Osteoblast (primary cell): ENCODE measurements around the gene SLC19A1. TPM values are rescaled to one million over a fixed set of nuclear protein-coding genes. Genes with fewer than 3 reads are reported as not detected.

ENCODE experiments used
- DNase-seq: peaks from one replicate; pipeline ENCODE4 v3.0.0; 2011; ENCODE audit warnings: low spot score, mixed read lengths; ENCODE audit not compliant: insufficient read length; ENCODE audit errors: missing footprints
- H2AFZ ChIP-seq: 2 replicates; pipeline ENCODE4 v1.6.0; 2011; ENCODE audit warnings: mild to moderate bottlenecking, low read length
- H3K27ac ChIP-seq: 2 replicates; pipeline ENCODE4 v1.5.1; 2011; ENCODE audit warnings: mild to moderate bottlenecking, low read depth, low read length, moderate library complexity
- H3K27me3 ChIP-seq: 2 replicates; pipeline ENCODE4 v1.6.0; 2012; ENCODE audit warnings: mild to moderate bottlenecking, control low read depth, inconsistent platforms, low read length, moderate library complexity; ENCODE audit not compliant: insufficient read depth
- H3K36me3 ChIP-seq: 2 replicates; pipeline ENCODE4 v1.5.1; 2011; ENCODE audit warnings: mild to moderate bottlenecking, low read length, control low read depth, moderate library complexity; ENCODE audit not compliant: insufficient read depth
- H3K4me1 ChIP-seq: 2 replicates; pipeline ENCODE4 v1.5.1; 2011; ENCODE audit warnings: mild to moderate bottlenecking, low read length, control low read depth, moderate library complexity; ENCODE audit not compliant: insufficient read depth
- H3K4me2 ChIP-seq: 2 replicates; pipeline ENCODE4 v1.6.0; 2011; ENCODE audit warnings: mild to moderate bottlenecking, low read length; ENCODE audit not compliant: insufficient read depth
- H3K4me3 ChIP-seq: fragments of 200-600 bp; sonication (generic); 3 replicates; pipeline ENCODE4 v1.5.1; 2012; ENCODE audit warnings: mild to moderate bottlenecking, low read length, inconsistent platforms; ENCODE audit not compliant: insufficient read depth
- H3K79me2 ChIP-seq: 2 replicates; pipeline ENCODE4 v1.6.0; 2012; ENCODE audit warnings: mild to moderate bottlenecking, low read length, control low read depth, inconsistent platforms; ENCODE audit not compliant: insufficient read depth
- H3K9me3 ChIP-seq: 2 replicates; pipeline ENCODE4 v1.5.1; 2011; ENCODE audit warnings: low read depth, low read length, control low read depth
- H4K20me1 ChIP-seq: 2 replicates; pipeline ENCODE4 v1.6.0; 2012; ENCODE audit warnings: mild to moderate bottlenecking, low read length, control low read depth; ENCODE audit not compliant: insufficient read depth
- CTCF ChIP-seq: IDR thresholded peaks from 2 replicates; pipeline ENCODE4 v1.5.1; 2011; ENCODE audit warnings: mild to moderate bottlenecking, low read depth, low read length, moderate library complexity; ENCODE audit errors: extremely low read depth
- total RNA-seq: library from RNA; depleted of rRNA; stranded (reverse); fragments of >200 nt; gene quantifications from 2 replicates; pipeline ENCODE4 v1.2.3, GENCODE V29; 2012

SLC19A1 gene
- total RNA-seq, 1 donor: 2.9 TPM

- Histone ChIP-seq H2AFZ (no peak overlapping the region), H3K79me2 (no peaks in the 10 kb centered on the region), H3K4me1 (no peaks in the 10 kb centered on the region), H3K4me2 (no peak overlapping the region), H3K4me3 (no peak overlapping the region), H3K36me3 (no peaks in the 10 kb centered on the region), H3K9me3 (no peaks in the 10 kb centered on the region), H4K20me1 (no peaks in the 10 kb centered on the region), H3K27ac (no peak overlapping the region), H3K27me3 (no peaks in the 10 kb centered on the region)
- peak; percentile 73 for DNase-seq
- TF ChIP-seq CTCF: no peak
Measured at GRCh38 chr21:45548711-45549491, 6.7 kb upstream of the SLC19A1 start.

- TF ChIP-seq CTCF: no peak
- H3K9me3 ChIP-seq: no peaks in the 10 kb centered on the region
- no peaks in the 10 kb centered on the region for H3K36me3 ChIP-seq
- no peak overlapping the region for H3K4me2 ChIP-seq
- no peak overlapping the region for H2AFZ ChIP-seq
- H3K79me2 ChIP-seq: no peaks in the 10 kb centered on the region
- no peak overlapping the region for H3K27ac ChIP-seq
- DNase-seq: peak; percentile 86
- H3K4me3 ChIP-seq: no peak overlapping the region
- no peaks in the 10 kb centered on the region for H3K4me1 ChIP-seq
- no peaks in the 10 kb centered on the region for H3K27me3 ChIP-seq
- no peaks in the 10 kb centered on the region for H4K20me1 ChIP-seq
Measured at GRCh38 chr21:45547545-45547900, 5.3 kb upstream of the SLC19A1 start.

GRCh38 chr21:45546636-45547544 lies 4.7 kb upstream of the SLC19A1 start:
- no peak overlapping the region for H3K4me3 ChIP-seq
- TF ChIP-seq CTCF: no peak
- H3K79me2 ChIP-seq: no peaks in the 10 kb centered on the region
- no peaks in the 10 kb centered on the region for H3K36me3 ChIP-seq
- no peaks in the 10 kb centered on the region for H3K27me3 ChIP-seq
- DNase-seq: peak; percentile 79
- no peak overlapping the region for H2AFZ ChIP-seq
- H3K4me2 ChIP-seq: no peak overlapping the region
- no peak overlapping the region for H3K27ac ChIP-seq
- H4K20me1 ChIP-seq: no peaks in the 10 kb centered on the region
- H3K4me1 ChIP-seq: no peaks in the 10 kb centered on the region
- no peaks in the 10 kb centered on the region for H3K9me3 ChIP-seq
